VCaP (cell line): ENCODE data around the gene TMEFF1.

Experiments
- H3K27ac ChIP-seq: fragments of 450-650 bp; 2 replicates; pipeline ENCODE4 v1.5.1; 2017
- CTCF ChIP-seq: fragments of 450-650 bp; conservative IDR thresholded peaks from 2 replicates; pipeline ENCODE4 v1.5.1; 2017; ENCODE audit warnings: mild to moderate bottlenecking, moderate library complexity

TMEFF1 gene

GRCh38 chr9:100443781-100444768 lies 28.9 kb upstream of the TMEFF1 start:
- no peak for TF ChIP-seq CTCF
- H3K27ac ChIP-seq = peak overlapping the region; percentile 69

DNA sequence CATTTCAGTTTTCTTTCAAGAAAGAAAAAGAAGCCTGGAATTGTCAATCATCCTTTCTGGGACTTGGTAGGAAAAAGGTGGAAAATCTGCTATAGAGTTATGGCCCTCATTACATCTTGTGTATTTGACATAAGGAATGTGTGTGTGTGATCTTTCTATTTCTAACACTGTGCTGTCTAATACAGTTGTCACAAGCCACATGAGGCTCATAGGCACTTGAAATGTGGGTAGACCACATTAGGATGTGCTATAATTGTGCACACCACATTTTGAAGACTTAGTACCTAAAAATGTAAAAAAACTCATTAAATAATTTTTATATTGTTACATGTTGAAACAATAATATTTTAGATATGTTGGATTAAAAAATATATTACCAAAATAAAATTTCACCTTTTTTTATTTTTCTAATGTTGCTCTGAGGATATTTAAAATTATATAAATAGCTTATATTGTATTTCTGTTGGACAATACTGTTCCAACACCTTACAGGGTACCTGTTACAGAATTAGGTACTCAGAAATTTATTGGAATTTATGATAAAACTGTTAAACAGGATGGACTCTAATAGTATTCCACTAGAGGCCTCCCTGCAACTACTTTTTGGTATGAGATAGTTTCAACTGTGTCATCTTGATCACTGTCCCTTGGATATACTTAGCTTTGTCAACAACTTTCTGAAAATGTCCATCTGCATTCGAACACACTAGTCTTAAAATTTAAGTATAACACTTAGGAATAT lies 27.6 kb upstream of the TMEFF1 start:
- TF ChIP-seq CTCF = peak; percentile 51
- peak overlapping the region; percentile 69; the same call in 1 of the 2 replicates for H3K27ac ChIP-seq

DNA sequence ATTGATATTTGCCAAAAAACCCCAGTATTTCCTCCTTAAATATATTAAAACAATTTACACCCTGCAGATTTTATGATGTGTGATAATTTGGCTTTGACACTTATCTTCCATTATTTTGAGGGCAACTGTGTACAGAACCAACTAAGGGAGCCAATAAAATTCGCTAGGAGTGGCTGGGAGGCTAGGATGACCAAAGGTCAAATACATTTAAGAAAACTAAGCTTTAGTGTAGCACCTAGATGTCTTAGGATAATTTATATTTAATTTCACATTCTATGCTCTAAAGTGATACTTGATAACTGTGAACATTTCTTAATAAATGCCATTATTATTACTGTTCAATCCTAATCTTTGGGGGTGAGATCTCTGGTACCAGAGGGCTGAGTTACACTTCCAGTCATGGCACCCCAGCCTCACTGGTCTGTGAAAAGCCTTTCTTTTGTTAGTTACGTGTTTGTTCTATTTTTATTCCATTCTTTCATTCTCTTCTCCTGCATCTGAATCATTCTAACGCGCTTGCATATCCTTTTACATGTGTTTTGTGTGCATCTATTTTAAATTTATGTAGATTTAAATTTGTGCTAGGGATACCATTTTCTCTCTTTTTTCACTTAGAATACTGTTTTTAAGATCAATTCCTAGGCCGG lies 26.9 kb upstream of the TMEFF1 start:
- H3K27ac ChIP-seq = no peak overlapping the region
- no peak for TF ChIP-seq CTCF

GRCh38 chr9:100447041-100447440 lies 25.9 kb upstream of the TMEFF1 start:
- no peak for TF ChIP-seq CTCF
- H3K27ac ChIP-seq = no peak overlapping the region

- 0 out of 2 replicates have a peak overlapping the region, but pooled peaks have one; percentile 33 for H3K27ac ChIP-seq
- no peak for TF ChIP-seq CTCF
These were observed 24.7 kb upstream of the TMEFF1 start for GRCh38 chr9:100448266-100448665.

GRCh38 chr9:100449420-100449819 lies 23.5 kb upstream of the TMEFF1 start:
- no peak for TF ChIP-seq CTCF

DNA sequence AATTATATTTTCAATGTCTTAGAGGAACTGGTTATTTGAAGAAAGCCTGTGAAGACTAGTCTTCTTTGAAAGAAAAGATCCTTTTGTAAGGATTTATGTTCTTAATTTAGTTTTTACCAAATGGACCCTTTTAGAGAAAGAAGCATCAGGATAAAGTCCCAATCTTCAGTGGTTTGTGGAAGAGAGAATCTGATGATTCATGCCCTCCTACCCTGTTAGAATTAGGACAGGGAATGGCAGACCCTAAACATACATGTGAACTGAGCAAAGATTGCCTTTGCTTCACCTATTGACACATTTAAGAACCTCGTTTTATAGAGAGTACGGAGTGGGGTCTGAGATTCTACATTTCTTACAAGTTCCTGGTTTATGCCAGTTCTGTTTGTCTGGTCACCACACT lies 20.1 kb upstream of the TMEFF1 start:
- TF ChIP-seq CTCF = no peak
- no peak overlapping the region for H3K27ac ChIP-seq

More at GRCh38 chr9:100449420-100449819, 23.5 kb upstream of the TMEFF1 start:
- H3K27ac ChIP-seq = peak overlapping the region; percentile 33
